K562 (cell line): Measurements from ENCODE around the gene IL4I1.

ENCODE experiments used
- EZH2 ChIP-seq: IDR thresholded peaks from 2 replicates; pipeline ENCODE4 v1.6.1; 2012; ENCODE audit warnings: low read depth, mild to moderate bottlenecking, inconsistent platforms, low read length, borderline replicate concordance
- GTF2F1 ChIP-seq: IDR thresholded peaks from 2 replicates; pipeline ENCODE4 v1.6.1; 2011; ENCODE audit warnings: low read depth, low read length, improper control_type of control experiment
- HMG20A ChIP-seq: fragments of 450-650 bp; formaldehyde crosslinking; conservative IDR thresholded peaks from 2 replicates; pipeline ENCODE4 v1.4.0; 2020; ENCODE audit warnings: mild to moderate bottlenecking, mixed read lengths
- HNRNPL ChIP-seq: fragments of 200-400 bp; formaldehyde crosslinking; IDR thresholded peaks from 2 replicates; pipeline ENCODE4 v1.6.1; 2017; ENCODE audit warnings: low read depth, mild to moderate bottlenecking, low read length
- KDM1A ChIP-seq, 2 experiments: fragments of 450-650 bp; IDR thresholded peaks; 2 replicates each; pipeline ENCODE4 v1.6.1; 2016; ENCODE audit warnings: mild to moderate bottlenecking in 2 of 2
- RAD21 ChIP-seq, 2 experiments: fragments of 250-450 bp in 1 of 2; fragments of 450-650 bp in 1 of 2; sonication (Bioruptor Pico) in 1 of 2; formaldehyde crosslinking in 1 of 2; IDR thresholded peaks in 1 of 2; conservative IDR thresholded peaks in 1 of 2; 2 replicates each; pipeline versions ENCODE4 v1.4.0 to v1.8.0; 2020 to 2022; ENCODE audit warnings: mild to moderate bottlenecking in 2 of 2, moderate library complexity in 1 of 2
- ZNF57 ChIP-seq: fragments of 450-650 bp; formaldehyde crosslinking; IDR thresholded peaks from 2 replicates; pipeline ENCODE4 v1.4.0; 2020; ENCODE audit warnings: mild to moderate bottlenecking, moderate library complexity
- TF ChIP-seq, protein P1 (sequence below), 3 experiments: IDR thresholded peaks in 2 of 3; conservative IDR thresholded peaks in 1 of 3; 2 replicates each; pipeline ENCODE4 v1.5.1; 2011 to 2012; ENCODE audit warnings: low read length in 3 of 3, mild to moderate bottlenecking in 3 of 3, control low read depth in 2 of 3, improper control_type of control experiment in 1 of 3, inconsistent platforms in 1 of 3, low read depth in 1 of 3, mixed read lengths in 1 of 3, moderate library complexity in 1 of 3; ENCODE audit not compliant: insufficient read depth in 2 of 3
- TF ChIP-seq, protein P2 (sequence below): fragments of 450-650 bp; formaldehyde crosslinking; conservative IDR thresholded peaks from 2 replicates; pipeline ENCODE4 v1.4.0; 2022; ENCODE audit warnings: mild to moderate bottlenecking, missing genetic modification characterization

DNA sequence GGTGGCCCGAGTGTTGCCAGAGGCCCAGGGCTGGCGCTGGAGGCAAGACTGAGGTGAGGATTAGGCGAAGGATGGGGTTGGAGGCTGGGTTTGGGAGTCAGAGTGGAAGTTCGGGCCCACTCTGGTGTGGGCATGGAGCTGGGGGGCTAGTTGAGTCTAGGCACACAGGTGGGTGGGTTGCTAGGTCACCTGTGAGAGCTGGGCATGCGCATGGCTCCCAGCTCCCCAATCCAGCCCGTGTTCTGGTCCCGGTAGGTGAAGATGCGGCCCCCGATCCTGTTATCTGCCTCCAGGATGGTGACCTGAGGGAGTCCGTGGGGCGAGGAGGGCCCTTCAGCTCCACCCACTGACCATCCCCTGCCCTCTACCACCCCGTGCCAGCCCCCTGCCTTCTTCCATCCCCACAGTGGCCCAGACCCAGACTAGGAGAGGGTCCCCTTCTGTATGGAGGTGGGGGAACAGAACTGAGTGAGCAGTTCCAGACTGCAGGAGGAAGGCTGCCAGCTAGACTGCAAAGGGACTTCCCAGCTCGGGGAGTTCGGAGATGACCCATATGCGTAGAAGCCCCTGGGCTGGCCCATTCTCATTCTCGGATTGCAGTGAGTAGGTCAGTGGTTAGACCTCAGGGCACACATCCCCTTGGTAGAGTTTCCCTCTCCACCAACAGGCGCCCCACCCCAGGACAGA, 1.7 kb downstream of the IL4I1 start:
- TF ChIP-seq RAD21 (CRISPR knock-in tag; conservative IDR thresholded peaks at IDR 0.05 in 1 of 2, IDR thresholded peaks at IDR 0.05 in 1 of 2) (no peak), HMG20A (no peak), ZNF57 (CRISPR knock-in tag) (no peak), EZH2 (no peak), HNRNPL (no peak), GTF2F1 (no peak), KDM1A (IDR thresholded peaks at IDR 0.05) (no peak)
- TF ChIP-seq, protein P1, sequence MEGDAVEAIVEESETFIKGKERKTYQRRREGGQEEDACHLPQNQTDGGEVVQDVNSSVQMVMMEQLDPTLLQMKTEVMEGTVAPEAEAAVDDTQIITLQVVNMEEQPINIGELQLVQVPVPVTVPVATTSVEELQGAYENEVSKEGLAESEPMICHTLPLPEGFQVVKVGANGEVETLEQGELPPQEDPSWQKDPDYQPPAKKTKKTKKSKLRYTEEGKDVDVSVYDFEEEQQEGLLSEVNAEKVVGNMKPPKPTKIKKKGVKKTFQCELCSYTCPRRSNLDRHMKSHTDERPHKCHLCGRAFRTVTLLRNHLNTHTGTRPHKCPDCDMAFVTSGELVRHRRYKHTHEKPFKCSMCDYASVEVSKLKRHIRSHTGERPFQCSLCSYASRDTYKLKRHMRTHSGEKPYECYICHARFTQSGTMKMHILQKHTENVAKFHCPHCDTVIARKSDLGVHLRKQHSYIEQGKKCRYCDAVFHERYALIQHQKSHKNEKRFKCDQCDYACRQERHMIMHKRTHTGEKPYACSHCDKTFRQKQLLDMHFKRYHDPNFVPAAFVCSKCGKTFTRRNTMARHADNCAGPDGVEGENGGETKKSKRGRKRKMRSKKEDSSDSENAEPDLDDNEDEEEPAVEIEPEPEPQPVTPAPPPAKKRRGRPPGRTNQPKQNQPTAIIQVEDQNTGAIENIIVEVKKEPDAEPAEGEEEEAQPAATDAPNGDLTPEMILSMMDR (IDR thresholded peaks at IDR 0.05 in 2 of 3, conservative IDR thresholded peaks at IDR 0.05 in 1 of 3; ENCODE audit: insufficient read depth in 2 of 3, low read depth in 1 of 3, low read length in 3 of 3), result no peak
- TF ChIP-seq, protein P2, sequence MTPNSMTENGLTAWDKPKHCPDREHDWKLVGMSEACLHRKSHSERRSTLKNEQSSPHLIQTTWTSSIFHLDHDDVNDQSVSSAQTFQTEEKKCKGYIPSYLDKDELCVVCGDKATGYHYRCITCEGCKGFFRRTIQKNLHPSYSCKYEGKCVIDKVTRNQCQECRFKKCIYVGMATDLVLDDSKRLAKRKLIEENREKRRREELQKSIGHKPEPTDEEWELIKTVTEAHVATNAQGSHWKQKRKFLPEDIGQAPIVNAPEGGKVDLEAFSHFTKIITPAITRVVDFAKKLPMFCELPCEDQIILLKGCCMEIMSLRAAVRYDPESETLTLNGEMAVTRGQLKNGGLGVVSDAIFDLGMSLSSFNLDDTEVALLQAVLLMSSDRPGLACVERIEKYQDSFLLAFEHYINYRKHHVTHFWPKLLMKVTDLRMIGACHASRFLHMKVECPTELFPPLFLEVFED, result no peak
